ENCODE data around the gene ZMYND10.
A peak's percentile ranks its signal among the peaks of the same experiment; 100 is the strongest.

The ZMYND10 gene

DNA sequence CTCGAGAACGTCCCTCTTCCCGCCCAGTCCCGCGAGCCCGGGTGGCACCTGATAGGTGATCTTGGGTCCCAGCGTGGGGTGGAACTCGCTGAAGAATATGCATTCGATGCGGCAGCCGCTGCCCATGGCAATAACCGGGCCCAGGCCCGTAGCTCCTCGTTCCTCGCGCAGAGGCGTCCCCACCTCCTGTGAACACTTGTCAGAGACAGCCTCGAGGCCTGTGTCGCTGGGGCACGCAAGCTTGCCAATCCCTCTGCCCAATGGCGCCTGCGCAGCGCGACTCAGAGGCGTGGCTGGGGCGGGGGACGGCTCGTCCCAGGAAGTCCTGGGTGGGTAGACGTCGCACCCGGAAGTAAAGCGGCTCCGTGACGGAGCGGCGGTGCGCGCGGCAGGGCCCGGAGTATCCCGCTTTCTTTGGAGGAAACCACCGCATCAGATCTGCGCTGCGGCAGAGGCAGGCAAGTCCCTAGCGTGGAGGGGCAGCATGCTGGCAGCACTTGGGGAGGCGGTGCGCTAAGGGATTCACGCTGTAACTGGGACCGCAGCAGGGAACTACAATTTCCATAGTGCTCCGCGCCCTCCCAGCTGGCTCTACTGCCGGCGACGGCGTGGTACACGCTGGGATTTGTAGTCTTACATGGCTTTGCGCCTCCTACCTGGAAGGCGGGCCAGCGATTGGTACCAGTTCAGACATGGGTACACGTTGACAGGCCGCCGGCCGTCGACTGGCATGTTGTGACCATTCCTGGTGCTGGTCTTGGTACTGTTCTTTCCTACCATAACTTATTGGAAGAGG lies 5.2 kb upstream of the ZMYND10 start, which contains the start of the genes CYB561D2 and NPRL2:
TSS of gene CYB561D2 (plus strand) at position 336 of the 796 bp plus-strand sequence. CDS start 572 bp downstream, outside the sequence.
TSS of gene NPRL2 (minus strand) at position 249 of the 796 bp plus-strand sequence. CDS start at position 126, 123 bp downstream.
- TF ChIP-seq, protein P1, sequence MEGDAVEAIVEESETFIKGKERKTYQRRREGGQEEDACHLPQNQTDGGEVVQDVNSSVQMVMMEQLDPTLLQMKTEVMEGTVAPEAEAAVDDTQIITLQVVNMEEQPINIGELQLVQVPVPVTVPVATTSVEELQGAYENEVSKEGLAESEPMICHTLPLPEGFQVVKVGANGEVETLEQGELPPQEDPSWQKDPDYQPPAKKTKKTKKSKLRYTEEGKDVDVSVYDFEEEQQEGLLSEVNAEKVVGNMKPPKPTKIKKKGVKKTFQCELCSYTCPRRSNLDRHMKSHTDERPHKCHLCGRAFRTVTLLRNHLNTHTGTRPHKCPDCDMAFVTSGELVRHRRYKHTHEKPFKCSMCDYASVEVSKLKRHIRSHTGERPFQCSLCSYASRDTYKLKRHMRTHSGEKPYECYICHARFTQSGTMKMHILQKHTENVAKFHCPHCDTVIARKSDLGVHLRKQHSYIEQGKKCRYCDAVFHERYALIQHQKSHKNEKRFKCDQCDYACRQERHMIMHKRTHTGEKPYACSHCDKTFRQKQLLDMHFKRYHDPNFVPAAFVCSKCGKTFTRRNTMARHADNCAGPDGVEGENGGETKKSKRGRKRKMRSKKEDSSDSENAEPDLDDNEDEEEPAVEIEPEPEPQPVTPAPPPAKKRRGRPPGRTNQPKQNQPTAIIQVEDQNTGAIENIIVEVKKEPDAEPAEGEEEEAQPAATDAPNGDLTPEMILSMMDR (IDR thresholded peaks at IDR 0.05): no peak
- intact Hi-C loops (cut with DNase I; ENCODE audit: low total_unique reads): no loop called here
- peak; percentile 95 to 99 for DNase-seq
- Histone ChIP-seq H3K36me3 (peaks cover 19 to 48% (median 42%) of the 10 kb centered on the region in 3 donors), H3K9me3 (no peaks in the 10 kb centered on the region), H3K4me1 (peaks cover 0 to 50% (median 34%) of the 10 kb centered on the region in 4 donors), H3K4me3 (peak within 1 kb of the TSS; percentile 68 to 84), H3K27me3 (no peaks in the 10 kb centered on the region), H3K27ac (peak within 1 kb of the TSS; percentile 88 to 94)

DNA sequence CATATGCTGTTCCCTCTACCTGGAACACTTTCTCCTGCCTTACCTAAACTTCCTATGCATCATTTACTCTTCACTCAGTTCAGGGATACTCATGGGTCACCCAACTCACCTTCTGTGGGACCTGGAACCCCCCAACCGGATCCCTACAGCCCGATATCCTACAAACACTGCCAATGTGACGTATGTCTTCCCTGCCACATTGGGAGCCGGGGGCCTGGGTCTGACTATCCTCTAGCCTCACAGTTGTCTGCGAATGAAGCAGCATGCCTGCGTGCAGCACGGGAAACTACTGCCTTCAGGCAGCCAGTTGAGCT lies 4.6 kb upstream of the ZMYND10 start:
- peaks cover 17 to 42% (median 36%) of the 10 kb centered on the region in 3 donors for H3K36me3 ChIP-seq
- no peaks in the 10 kb centered on the region for H3K9me3 ChIP-seq
- peaks cover 0 to 50% (median 35%) of the 10 kb centered on the region in 4 donors for H3K4me1 ChIP-seq
- no peak for DNase-seq
- intact Hi-C loops (cut with DNase I; ENCODE audit: low total_unique reads): no loop called here
- H3K27ac ChIP-seq: peak overlapping the region; percentile 88 to 94
- peak overlapping the region; percentile 68 to 84 for H3K4me3 ChIP-seq
- no peaks in the 10 kb centered on the region for H3K27me3 ChIP-seq
- TF ChIP-seq, protein P1 (IDR thresholded peaks at IDR 0.05): no peak

DNA sequence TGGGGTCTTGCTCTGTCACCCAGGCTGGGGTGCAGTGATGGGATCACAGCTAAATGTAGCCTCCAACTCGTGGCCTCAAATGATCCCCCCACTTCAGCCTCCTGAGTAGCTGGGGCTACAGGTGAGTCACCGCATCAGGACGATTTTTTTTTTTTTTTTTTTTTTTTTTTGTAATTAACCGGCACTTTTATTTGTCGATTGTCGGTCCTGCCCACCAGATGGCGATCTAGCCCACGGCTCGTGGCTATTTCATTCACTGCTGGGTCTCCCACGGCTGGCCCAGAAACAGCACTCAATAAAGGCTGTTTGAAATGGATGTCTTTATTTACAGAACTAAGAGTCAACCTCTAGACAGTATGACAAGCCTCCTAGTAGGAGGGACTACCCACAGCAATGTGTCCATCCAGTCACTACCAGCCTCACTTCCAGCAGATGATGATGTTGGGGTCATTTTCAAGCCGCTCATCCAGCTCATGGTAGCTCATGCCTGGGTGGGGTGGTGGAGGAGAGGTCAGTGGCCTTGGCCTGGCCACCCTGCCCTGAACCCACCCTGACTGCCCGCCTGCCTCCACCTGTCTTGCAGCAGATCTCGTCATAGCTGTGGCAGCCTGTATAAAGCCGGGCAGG lies 1.8 kb upstream of the ZMYND10 start:
- Histone ChIP-seq H3K9me3 (no peaks in the 10 kb centered on the region), H3K4me1 (peaks cover 0 to 44% (median 38%) of the 10 kb centered on the region in 4 donors), H3K27me3 (no peaks in the 10 kb centered on the region), H3K27ac (peak overlapping the region in 1 of 2 donors; percentile 16), H3K4me3 (no peak overlapping the region), H3K36me3 (peaks cover 0 to 17% (median 14%) of the 10 kb centered on the region in 3 donors)
- intact Hi-C loops (cut with DNase I; ENCODE audit: low total_unique reads): loop anchor here (5.0 to 10.0 kb wide), 2 partner anchors 195 to 1628 kb away; partner anchors contain the start of genes ABHD14A and ABHD14B
- TF ChIP-seq, protein P1 (IDR thresholded peaks at IDR 0.05): peak; percentile 41 to 50
- DNase-seq: peak in 1 of 2 donors; percentile 62

DNA sequence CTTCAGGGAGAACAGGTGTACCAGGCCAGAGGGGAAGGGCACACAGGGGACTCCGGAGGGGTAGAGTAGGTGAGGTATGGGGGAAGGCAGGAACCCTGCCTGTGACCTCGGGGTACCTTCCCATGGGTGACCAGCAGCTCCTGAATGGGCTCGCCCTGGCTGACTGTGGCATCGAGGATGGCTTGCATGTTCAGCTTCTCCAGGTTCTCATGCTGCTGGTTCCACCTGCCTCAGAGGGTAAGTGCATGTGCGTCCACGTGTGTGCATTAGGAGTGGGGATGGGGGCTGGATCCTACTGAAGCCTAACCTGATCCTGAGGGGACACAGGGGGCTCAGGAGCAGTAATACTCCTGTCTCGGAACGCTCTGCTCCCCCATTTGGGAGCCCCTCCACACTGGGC lies 524 bp downstream of the ZMYND10 start:
- H3K27ac ChIP-seq: peak overlapping the region in 1 of 2 donors; percentile 3
- peak overlapping the region; percentile 31 to 54 for H3K4me3 ChIP-seq
- intact Hi-C loops (cut with DNase I; ENCODE audit: low total_unique reads): loop anchor here (5.0 to 10.0 kb wide), 2 partner anchors 197 to 1630 kb away; partner anchors contain the start of genes ABHD14A and ABHD14B
- DNase-seq: no peak
- H3K27me3 ChIP-seq: no peaks in the 10 kb centered on the region
- H3K9me3 ChIP-seq: no peaks in the 10 kb centered on the region
- H3K36me3 ChIP-seq: peaks cover 0 to 17% (median 14%) of the 10 kb centered on the region in 3 donors
- TF ChIP-seq, protein P1 (IDR thresholded peaks at IDR 0.05): no peak
- H3K4me1 ChIP-seq: peaks cover 0 to 48% (median 34%) of the 10 kb centered on the region in 4 donors

DNA sequence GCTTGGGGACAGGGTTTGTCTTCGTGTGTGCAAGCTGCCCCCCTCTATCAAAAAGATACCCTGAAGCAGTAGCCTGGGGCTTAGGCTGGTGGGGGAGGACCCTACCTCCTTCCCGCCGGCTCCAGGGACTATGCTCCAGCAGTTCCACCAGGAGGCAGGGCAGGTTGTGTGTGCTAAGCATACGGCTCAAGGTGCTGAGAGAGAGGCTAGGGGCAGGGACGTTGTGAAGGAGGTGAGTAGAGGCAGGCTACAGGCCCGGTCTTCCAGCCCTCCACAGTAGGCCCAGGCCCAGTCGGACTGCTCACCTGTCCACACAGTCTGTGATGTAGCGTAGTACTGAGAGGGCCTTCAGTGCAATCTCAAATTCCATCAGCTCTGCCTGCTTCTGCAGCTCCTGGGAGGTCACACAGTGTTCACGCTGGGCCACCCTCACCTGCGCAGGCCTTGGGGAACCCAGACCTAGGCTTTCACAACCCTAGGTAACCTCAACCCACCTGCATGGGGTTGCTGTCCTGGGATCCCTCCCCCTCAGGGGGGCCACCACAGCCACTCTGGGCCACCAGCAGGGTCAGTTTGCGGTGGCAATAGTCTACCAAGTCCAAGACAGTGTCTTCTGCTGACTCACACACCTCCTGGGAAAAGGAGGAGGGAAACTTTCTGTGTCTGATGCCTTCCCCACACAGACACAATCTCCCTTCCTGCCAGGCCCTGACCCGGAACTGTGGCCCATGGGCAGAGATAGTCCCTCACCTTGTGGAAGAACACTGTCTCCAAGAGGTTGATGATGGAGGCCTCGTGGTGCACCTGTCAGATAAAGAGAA lies 2.5 kb downstream of the ZMYND10 start:
- Histone ChIP-seq H3K27ac (no peak overlapping the region), H3K4me1 (peaks cover 0 to 50% (median 37%) of the 10 kb centered on the region in 4 donors)
- no peak for DNase-seq

More for the DNA sequence above, 2.5 kb downstream of the ZMYND10 start:
- TF ChIP-seq, protein P1 (IDR thresholded peaks at IDR 0.05): no peak
- intact Hi-C loops (cut with DNase I; ENCODE audit: low total_unique reads): loop anchor here (10.0 kb wide), 1 partner anchor 1632 kb away; the partner anchor contains the start of genes ABHD14A and ABHD14B
- no peak overlapping the region for H3K4me3 ChIP-seq
- H3K36me3 ChIP-seq: peaks cover 0 to 7% (median 6%) of the 10 kb centered on the region in 3 donors
- H3K27me3 ChIP-seq: no peaks in the 10 kb centered on the region
- no peaks in the 10 kb centered on the region for H3K9me3 ChIP-seq
